B cell (primary cell): ENCODE results near the gene KRT75.

Experiments used
- CTCF ChIP-seq: fragments of 200-600 bp; IDR thresholded peaks from one replicate; pipeline ENCODE4 v1.8.0; 2022; ENCODE audit warnings: antibody characterized with exemption, mild to moderate bottlenecking
- EZH2 ChIP-seq: IDR thresholded peaks from 2 replicates; pipeline ENCODE4 v1.6.1; 2012; ENCODE audit warnings: borderline replicate concordance, low read depth, mild to moderate bottlenecking, moderate library complexity, low read length; ENCODE audit not compliant: insufficient read depth, poor library complexity, severe bottlenecking

- TF ChIP-seq CTCF (no peak), EZH2 (no peak)
These were observed 34.4 kb downstream of the KRT75 start for GRCh38 chr12:52399756-52400155.
